PFSK-1 (cell line): ENCODE measurements around the gene MTSS2.

ENCODE experiments used
- POLR2AphosphoS5 ChIP-seq: IDR thresholded peaks from 2 replicates; pipeline ENCODE4 v1.6.1; 2012; ENCODE audit warnings: low read depth, mild to moderate bottlenecking, control low read depth, low read length, moderate library complexity
- SIN3A ChIP-seq: IDR thresholded peaks from 2 replicates; pipeline ENCODE4 v1.6.1; 2012; ENCODE audit warnings: mild to moderate bottlenecking, low read length, moderate library complexity, borderline replicate concordance; ENCODE audit not compliant: insufficient read depth
- TAF1 ChIP-seq: IDR thresholded peaks from 2 replicates; pipeline ENCODE4 v1.6.1; 2012; ENCODE audit warnings: low read length, control low read depth, borderline replicate concordance; ENCODE audit not compliant: insufficient read depth
- TF ChIP-seq, protein P1 (sequence below), 2 experiments: IDR thresholded peaks; 2 replicates each; pipeline versions ENCODE4 v1.6.1 to v1.8.0; 2011 to 2012; ENCODE audit warnings: low read depth in 2 of 2, low read length in 2 of 2, control low read depth in 1 of 2, inconsistent platforms in 1 of 2, mild to moderate bottlenecking in 1 of 2, moderate library complexity in 1 of 2; ENCODE audit not compliant: insufficient read depth in 1 of 2

DNA sequence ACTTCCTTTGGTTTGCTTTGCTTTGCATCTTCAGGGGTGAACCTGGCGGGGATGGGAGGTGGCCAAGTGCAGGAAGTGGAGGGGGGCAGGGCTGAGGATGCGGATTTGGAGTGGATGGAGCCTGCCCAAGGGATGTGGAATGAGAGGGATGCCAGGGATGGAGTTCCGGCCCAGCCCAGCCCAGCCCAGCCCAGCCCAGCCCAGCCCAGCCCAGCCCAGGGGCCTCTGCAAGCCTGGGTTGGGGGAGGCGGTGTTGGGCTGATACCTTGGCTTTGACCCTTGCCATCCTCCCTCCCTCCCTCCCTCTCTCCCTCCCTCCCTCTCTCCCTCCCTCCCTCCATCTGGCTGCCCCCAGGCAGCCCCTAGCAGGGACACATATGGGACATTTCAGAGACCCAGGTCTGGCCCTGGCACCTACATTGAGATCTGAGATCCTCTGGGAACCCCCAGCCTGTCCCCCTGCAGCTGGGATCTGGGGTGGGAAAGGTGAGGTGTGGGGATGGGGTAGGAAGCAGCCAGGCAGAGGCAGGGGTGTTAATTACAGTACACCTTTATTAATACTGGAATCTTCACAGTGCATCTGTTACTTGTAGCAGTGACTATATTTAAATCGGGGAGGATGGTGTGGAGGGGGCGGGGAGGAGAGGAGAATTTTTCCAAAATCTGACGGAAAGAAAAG is 25.0 kb downstream of the MTSS2 start:
- TF ChIP-seq TAF1 (no peak), POLR2AphosphoS5 (no peak), SIN3A (no peak)
- TF ChIP-seq, protein P1, sequence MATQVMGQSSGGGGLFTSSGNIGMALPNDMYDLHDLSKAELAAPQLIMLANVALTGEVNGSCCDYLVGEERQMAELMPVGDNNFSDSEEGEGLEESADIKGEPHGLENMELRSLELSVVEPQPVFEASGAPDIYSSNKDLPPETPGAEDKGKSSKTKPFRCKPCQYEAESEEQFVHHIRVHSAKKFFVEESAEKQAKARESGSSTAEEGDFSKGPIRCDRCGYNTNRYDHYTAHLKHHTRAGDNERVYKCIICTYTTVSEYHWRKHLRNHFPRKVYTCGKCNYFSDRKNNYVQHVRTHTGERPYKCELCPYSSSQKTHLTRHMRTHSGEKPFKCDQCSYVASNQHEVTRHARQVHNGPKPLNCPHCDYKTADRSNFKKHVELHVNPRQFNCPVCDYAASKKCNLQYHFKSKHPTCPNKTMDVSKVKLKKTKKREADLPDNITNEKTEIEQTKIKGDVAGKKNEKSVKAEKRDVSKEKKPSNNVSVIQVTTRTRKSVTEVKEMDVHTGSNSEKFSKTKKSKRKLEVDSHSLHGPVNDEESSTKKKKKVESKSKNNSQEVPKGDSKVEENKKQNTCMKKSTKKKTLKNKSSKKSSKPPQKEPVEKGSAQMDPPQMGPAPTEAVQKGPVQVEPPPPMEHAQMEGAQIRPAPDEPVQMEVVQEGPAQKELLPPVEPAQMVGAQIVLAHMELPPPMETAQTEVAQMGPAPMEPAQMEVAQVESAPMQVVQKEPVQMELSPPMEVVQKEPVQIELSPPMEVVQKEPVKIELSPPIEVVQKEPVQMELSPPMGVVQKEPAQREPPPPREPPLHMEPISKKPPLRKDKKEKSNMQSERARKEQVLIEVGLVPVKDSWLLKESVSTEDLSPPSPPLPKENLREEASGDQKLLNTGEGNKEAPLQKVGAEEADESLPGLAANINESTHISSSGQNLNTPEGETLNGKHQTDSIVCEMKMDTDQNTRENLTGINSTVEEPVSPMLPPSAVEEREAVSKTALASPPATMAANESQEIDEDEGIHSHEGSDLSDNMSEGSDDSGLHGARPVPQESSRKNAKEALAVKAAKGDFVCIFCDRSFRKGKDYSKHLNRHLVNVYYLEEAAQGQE (IDR thresholded peaks at IDR 0.05; ENCODE audit: insufficient read depth in 1 of 2, low read depth in 2 of 2, low read length in 2 of 2) = no peak
